Measurements from ENCODE around the gene CXCL3.

The CXCL3 gene

GRCh38 chr4:74012130-74012529 is 26.4 kb downstream of the CXCL3 start:
- no peak for DNase-seq

DNA sequence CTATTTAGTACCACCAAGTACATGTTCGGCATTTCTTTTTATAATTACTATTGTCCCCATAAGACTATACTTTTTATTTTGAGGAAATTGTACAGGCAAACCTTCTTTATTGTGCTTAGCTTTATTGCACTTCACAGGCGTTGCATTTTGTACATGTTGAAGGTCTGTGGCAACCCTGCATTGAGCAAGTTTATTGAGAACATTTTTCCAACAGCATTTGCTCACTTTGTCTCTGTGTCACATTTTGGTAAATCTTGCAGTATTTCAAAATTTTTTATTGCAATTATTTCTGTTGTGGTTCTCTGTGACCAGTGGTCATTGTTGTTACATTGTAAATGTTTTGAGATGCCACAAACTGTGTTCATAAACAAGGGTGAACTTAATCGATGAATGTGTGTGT is 29.2 kb downstream of the CXCL3 start:
- no peak for DNase-seq

DNA sequence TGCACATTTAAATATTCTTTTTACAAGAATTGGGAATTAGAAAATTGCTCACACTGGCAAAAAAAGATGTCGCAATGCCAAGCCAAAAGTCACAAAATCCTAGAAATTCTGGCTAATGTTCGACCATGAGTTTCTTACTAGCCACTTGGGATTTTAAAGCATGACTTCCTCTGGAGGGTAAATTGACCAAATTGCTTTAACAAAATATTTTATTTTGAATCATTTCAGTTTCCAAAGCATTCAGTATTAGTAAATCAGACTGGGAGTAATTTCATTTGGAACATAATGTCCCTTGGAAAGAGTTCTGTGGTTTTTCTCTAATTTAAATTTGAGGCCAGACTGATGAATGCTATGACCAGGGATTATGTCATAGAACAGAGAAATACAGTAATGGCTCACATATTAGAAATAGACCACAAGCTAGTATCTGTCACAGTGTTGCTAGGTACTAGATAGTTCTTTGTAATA is 32.4 kb downstream of the CXCL3 start:
- no peak for DNase-seq

- no peak for DNase-seq
Measured at GRCh38 chr4:74005528-74005927, 33.0 kb downstream of the CXCL3 start.

- no peak for DNase-seq
Measured at GRCh38 chr4:74004668-74005067, 33.8 kb downstream of the CXCL3 start.

DNA sequence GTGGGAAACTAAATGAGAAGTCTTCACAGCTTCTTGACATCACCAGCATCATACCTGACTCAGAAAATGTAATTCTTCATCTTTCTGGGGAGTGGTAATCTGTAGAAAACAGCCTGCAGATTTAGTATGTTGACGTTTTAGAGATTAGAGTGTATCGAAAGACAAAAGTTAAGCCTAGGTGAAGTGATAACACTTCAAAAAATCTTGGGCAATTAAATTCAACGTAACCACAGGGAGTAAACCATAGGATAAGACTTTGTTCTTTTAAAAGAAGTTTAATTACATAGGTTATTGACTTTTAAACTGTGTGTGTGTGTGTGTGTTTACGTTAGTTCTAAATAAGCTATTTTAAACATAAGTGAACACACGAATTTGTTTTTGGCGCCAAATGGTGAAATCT is 38.2 kb downstream of the CXCL3 start:
- DNase-seq: no peak

DNA sequence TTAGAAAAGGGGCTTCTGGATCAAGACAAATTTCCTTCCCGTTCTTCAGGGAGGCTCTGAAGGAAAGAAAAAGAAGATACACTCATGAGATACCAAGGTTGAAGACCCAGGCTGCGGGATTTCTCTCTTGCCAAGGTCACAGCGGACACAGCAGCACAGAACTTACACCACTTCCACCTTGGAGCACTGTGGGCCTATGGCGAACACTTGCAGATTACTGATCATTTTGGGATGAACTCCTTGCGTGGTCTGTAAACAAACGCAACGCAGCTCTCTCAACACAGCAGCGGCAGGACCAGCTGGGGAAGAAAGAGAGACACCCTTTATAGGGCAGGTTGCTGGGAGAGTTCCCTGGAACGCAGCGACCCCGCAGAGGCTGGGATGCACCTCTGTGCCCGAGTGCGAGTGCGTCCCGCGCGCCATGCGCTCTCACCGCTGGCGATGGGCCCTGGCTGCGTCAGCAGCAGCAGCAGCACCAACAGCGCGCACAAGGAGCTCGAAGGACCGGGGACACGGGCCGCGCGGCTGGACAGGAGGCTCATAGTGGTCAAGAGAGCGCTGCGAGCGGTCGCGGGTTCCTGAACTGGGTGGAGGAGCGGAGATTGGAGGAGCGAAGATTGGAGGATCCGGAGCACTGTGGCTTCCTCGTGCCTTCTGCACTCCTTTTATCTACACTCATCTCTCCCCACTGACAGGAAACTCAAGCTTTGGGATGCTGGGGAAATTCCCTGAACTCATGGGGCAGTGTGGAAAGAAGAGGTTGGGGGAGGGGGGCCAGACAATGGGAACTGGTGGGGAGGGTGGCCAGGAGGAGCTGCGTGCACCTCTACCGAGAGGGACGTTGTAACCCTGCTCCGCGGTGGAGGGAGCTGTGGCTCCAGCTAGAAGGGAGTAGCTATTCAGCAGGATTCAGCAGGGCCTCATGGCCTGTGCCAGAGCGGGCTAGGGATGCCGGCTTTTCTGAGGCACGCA is 40.2 kb downstream of the CXCL3 start, which contains the start of gene CXCL5:
CXCL5 (minus strand) TSS at position 638 of the 972 bp plus-strand sequence; CDS start at position 542, 96 bp downstream.
- DNase-seq: no peak

GRCh38 chr4:73992050-73992449 is 46.4 kb downstream of the CXCL3 start:
- no peak for DNase-seq

DNA sequence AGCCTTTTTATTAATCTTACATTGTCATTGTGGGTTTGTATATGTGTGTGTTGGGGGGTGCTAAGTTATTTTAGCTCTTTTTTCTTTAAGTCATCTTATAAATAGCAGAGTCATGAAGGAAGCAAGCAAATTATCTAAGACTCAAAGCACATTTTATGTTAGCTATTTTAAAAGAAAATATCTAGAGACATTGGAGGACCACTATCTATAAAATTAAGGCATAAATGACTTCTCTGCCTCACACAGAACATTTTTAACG is 46.8 kb downstream of the CXCL3 start:
- no peak for DNase-seq

GRCh38 chr4:73990988-73991741 is 47.3 kb downstream of the CXCL3 start:
- DNase-seq: no peak

DNA sequence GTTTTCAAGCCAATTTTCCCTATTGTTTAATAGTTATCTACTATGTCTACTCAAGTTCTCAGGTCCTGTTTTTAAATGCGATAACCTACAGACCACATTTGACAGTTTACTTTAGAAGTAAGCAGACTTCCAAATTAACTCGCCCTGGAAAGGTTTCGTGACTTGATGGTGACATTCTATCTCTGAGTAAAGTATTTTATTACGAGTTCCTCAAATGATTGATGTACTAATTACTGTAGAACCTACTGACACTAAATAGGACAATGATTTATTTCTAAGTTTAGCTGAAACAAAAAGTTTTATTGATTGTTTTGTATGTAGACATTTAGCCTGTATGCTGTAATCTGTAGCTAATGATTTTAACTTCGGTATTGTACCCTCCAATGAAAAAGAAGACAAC is 48.6 kb downstream of the CXCL3 start:
- DNase-seq: no peak

DNA sequence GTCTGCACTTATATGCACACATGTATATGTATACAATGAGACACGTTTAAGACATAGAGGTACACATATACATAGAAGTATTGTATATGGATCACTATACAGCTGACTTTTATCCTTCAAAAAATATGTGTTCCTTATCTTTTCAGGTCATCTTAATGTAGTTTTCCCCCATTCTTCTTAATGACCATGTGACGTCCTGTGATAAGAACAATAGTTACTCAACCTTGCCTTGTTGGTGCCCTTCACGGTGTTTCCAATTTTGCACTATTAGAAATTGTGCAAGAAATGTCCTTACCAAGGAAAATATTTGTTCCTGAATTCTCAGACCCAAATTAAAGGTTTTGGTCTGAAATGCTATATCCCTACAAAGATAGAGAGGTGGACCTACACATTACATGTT is 49.5 kb downstream of the CXCL3 start:
- DNase-seq: no peak

DNA sequence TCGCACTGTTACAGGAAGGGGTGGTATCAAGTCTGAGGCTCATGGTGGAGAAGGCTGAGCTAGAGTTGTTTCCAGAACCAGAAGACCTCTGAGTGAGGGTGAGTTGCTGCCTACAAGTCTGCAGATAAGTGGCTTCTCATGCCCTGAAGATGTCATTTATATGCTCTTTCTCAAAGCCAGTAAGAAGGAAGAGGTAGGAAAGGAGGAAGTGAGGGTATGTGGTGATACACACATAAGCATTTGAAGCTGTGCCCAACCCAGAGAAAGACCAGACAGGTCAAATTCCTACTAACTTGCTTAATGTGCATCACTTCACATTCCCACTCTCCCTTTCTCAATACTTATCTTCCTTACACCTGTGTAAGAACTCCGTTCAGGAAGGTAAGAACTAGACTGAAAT is 50.4 kb downstream of the CXCL3 start, which contains the start of gene PPBP:
PPBP (minus strand) TSS at position 130 of the 400 bp plus-strand sequence; CDS start at position 43, 87 bp downstream.
- no peak for DNase-seq

All from stimulated activated CD4-positive, alpha-beta T cell treated with anti-CD3 and anti-CD28 coated beads, Interleukin-2, amount 100 ng/mL, for 24 hours (primary cell).